ENCODE data around the gene JMJD7.
A peak's percentile ranks its signal among the peaks of the same experiment; 100 is the strongest.

JMJD7 gene

DNA sequence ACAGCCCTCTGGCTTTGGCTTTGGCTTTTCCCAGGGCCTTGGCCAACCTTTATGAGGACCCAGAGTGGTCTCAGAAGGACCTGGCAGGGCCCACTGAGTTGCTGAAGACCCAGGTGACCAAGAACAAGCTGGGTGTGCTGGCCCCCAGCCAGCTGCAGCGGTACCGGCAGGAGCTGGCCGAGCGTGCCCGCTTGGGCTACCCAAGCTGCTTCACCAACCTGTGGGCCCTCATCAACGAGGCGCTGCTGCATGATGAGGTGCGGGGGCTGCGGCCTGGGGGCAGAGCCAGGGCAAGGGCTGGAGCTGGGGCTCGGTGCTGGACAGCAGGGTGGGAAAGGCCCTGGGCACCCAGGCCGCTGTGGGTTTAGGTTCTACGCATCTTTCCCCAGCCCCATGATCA is 16.9 kb downstream of the JMJD7 start:
- DNase-seq (ENCODE audit: low spot score) = no peak
- POLR2A ChIA-PET (ENCODE audit: low non-redundant PET) = no interaction called here
- CTCF ChIA-PET = no interaction called here
- TF ChIP-seq, protein P1, sequence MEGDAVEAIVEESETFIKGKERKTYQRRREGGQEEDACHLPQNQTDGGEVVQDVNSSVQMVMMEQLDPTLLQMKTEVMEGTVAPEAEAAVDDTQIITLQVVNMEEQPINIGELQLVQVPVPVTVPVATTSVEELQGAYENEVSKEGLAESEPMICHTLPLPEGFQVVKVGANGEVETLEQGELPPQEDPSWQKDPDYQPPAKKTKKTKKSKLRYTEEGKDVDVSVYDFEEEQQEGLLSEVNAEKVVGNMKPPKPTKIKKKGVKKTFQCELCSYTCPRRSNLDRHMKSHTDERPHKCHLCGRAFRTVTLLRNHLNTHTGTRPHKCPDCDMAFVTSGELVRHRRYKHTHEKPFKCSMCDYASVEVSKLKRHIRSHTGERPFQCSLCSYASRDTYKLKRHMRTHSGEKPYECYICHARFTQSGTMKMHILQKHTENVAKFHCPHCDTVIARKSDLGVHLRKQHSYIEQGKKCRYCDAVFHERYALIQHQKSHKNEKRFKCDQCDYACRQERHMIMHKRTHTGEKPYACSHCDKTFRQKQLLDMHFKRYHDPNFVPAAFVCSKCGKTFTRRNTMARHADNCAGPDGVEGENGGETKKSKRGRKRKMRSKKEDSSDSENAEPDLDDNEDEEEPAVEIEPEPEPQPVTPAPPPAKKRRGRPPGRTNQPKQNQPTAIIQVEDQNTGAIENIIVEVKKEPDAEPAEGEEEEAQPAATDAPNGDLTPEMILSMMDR (conservative IDR thresholded peaks at IDR 0.05; ENCODE audit: low read depth) = no peak
- peak overlapping the region; percentile 84; the same call in 1 of the 2 replicates for H3K27ac ChIP-seq

- H3K27ac ChIP-seq = peak overlapping the region; percentile 84
- ChIA-PET POLR2A (ENCODE audit: low non-redundant PET) (no interaction called here), CTCF (no interaction called here)
- TF ChIP-seq, protein P1 (conservative IDR thresholded peaks at IDR 0.05; ENCODE audit: low read depth) = no peak
- DNase-seq (ENCODE audit: low spot score) = no peak
Measured at GRCh38 chr15:41847206-41847605, 19.3 kb downstream of the JMJD7 start.

DNA sequence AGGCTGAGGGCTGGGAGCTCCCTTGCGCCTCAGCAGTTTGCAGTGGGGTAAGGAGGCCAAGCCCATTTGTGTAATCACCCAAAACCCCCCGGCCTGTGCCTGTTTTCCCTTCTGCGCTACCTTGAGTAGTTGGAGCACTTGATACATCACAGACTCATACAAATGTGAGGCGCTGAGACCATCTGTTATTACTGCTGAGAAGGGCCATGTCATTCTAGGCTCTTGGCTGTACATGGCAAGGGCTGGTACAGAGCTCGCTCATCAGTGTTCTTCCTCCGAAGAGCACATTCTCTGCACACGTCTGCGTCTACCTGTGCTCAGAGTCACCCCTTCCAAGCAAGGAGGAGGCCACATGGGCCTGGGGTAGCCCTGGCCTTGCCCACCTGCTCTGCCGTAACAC is 20.1 kb downstream of the JMJD7 start:
- ChIA-PET POLR2A (ENCODE audit: low non-redundant PET) (no interaction called here), CTCF (interaction anchor here (0.7 kb wide), 1 partner anchor 123 kb away, joined by 3 read pairs; no protein-coding TSS in a partner anchor)
- peak overlapping the region; percentile 84 for H3K27ac ChIP-seq
- TF ChIP-seq, protein P1 (conservative IDR thresholded peaks at IDR 0.05; ENCODE audit: low read depth) = no peak
- no peak for DNase-seq (ENCODE audit: low spot score)

GRCh38 chr15:41848631-41849030 is 20.7 kb downstream of the JMJD7 start:
- no peak for DNase-seq (ENCODE audit: low spot score)
- ChIA-PET POLR2A (ENCODE audit: low non-redundant PET) (no interaction called here), CTCF (interaction anchor here (0.7 kb wide), 1 partner anchor 123 kb away, joined by 3 read pairs; no protein-coding TSS in a partner anchor)
- TF ChIP-seq, protein P1 (conservative IDR thresholded peaks at IDR 0.05; ENCODE audit: low read depth) = no peak
- peak overlapping the region; percentile 84 for H3K27ac ChIP-seq

DNA sequence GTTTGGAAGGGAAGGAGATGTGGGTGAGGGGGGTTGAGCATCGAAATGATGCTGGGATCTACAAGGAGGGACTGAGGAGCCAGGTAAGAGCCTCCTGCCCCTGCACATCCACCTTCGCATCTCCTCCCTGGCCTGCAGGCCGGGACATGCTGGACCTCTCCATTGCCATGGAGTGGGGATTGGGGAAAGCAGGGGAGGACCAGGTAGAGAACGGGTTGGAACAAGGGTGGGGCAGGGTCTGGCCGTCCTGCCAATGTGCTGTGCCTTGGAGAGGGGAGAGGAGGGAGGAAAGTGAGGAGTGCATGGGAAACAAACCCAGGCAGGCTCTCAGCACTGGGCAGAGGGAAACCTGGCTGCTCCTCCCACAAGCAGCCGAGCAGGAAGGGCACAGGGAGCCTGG is 21.3 kb downstream of the JMJD7 start:
- CTCF ChIA-PET = no interaction called here
- TF ChIP-seq, protein P1 (conservative IDR thresholded peaks at IDR 0.05; ENCODE audit: low read depth) = no peak
- POLR2A ChIA-PET (ENCODE audit: low non-redundant PET) = no interaction called here
- peak overlapping the region; percentile 84 for H3K27ac ChIP-seq
- no peak for DNase-seq (ENCODE audit: low spot score)

GRCh38 chr15:41849861-41850260 is 22.0 kb downstream of the JMJD7 start:
- ChIA-PET CTCF (no interaction called here), POLR2A (ENCODE audit: low non-redundant PET) (no interaction called here)
- peak; percentile 65 for DNase-seq (ENCODE audit: low spot score)
- TF ChIP-seq, protein P1 (conservative IDR thresholded peaks at IDR 0.05; ENCODE audit: low read depth) = no peak
- H3K27ac ChIP-seq = peak overlapping the region; percentile 84
